Immature natural killer cell (primary cell): ENCODE data around the gene ABHD16B. TPM values are rescaled to one million over a fixed set of nuclear protein-coding genes. Genes with fewer than 3 reads are reported as not detected.

Experiments
- DNase-seq, 3 donors: peaks; one replicate each; pipeline ENCODE4 v3.0.0; 2022; ENCODE audit warnings: mixed read lengths in 1 of 3
- H3K27ac Mint-ChIP-seq, 6 donors: one replicate each; pipeline ENCODE4 v1.8.0; 2020; ENCODE audit warnings: mixed read lengths in 6 of 6, mild to moderate bottlenecking in 5 of 6, inconsistent platforms in 4 of 6, moderate library complexity in 3 of 6
- H3K27me3 Mint-ChIP-seq, 3 donors: one replicate each; pipeline ENCODE4 v1.8.0; 2020 to 2021; ENCODE audit warnings: low read depth in 3 of 3, mild to moderate bottlenecking in 3 of 3, mixed read lengths in 3 of 3, moderate library complexity in 3 of 3, inconsistent platforms in 1 of 3
- H3K36me3 Mint-ChIP-seq, 3 donors: one replicate each; pipeline ENCODE4 v1.8.0; 2020; ENCODE audit warnings: mixed read lengths in 3 of 3, inconsistent platforms in 2 of 3, mild to moderate bottlenecking in 2 of 3
- H3K4me1 Mint-ChIP-seq, 2 donors: one replicate each; pipeline ENCODE4 v1.8.0; 2020; ENCODE audit warnings: inconsistent platforms in 2 of 2, mild to moderate bottlenecking in 2 of 2, mixed read lengths in 2 of 2, moderate library complexity in 1 of 2
- H3K4me3 Mint-ChIP-seq, 5 donors: one replicate each; pipeline ENCODE4 v1.8.0; 2020; ENCODE audit warnings: mild to moderate bottlenecking in 5 of 5, mixed read lengths in 5 of 5, inconsistent platforms in 3 of 5, moderate library complexity in 3 of 5
- H3K9me3 Mint-ChIP-seq, 6 donors: one replicate each; pipeline ENCODE4 v1.8.0; 2020; ENCODE audit warnings: mild to moderate bottlenecking in 6 of 6, mixed read lengths in 6 of 6, inconsistent platforms in 4 of 6, moderate library complexity in 3 of 6
- polyA plus RNA-seq, 3 donors: library from polyadenylated mRNA; unstranded; fragments of 300-500 nt; fragmentation: Illumina TruSeq; gene quantifications; one replicate each; pipeline ENCODE4 v1.2.3, GENCODE V29; 2021

The ABHD16B gene
- polyA plus RNA-seq, 3 donors from 2014 or later = 0.34 TPM; not detected in 2

GRCh38 chr20:63893999-63894357 is 32.7 kb downstream of the ABHD16B start:
- H3K36me3 Mint-ChIP-seq = peaks cover 0 to 10% (median 4%) of the 10 kb centered on the region in 3 donors
- no peak for DNase-seq
- H3K4me1 Mint-ChIP-seq = peaks cover 39 to 42% of the 10 kb centered on the region in 2 donors
- H3K9me3 Mint-ChIP-seq = no peaks in the 10 kb centered on the region
- peaks cover 3 to 9% (median 8%) of the 10 kb centered on the region in 3 donors for H3K27me3 Mint-ChIP-seq
- H3K4me3 Mint-ChIP-seq = peak overlapping the region; percentile 73 to 92 (median 81)
- peak overlapping the region; percentile 33 to 92 (median 66) for H3K27ac Mint-ChIP-seq

DNA sequence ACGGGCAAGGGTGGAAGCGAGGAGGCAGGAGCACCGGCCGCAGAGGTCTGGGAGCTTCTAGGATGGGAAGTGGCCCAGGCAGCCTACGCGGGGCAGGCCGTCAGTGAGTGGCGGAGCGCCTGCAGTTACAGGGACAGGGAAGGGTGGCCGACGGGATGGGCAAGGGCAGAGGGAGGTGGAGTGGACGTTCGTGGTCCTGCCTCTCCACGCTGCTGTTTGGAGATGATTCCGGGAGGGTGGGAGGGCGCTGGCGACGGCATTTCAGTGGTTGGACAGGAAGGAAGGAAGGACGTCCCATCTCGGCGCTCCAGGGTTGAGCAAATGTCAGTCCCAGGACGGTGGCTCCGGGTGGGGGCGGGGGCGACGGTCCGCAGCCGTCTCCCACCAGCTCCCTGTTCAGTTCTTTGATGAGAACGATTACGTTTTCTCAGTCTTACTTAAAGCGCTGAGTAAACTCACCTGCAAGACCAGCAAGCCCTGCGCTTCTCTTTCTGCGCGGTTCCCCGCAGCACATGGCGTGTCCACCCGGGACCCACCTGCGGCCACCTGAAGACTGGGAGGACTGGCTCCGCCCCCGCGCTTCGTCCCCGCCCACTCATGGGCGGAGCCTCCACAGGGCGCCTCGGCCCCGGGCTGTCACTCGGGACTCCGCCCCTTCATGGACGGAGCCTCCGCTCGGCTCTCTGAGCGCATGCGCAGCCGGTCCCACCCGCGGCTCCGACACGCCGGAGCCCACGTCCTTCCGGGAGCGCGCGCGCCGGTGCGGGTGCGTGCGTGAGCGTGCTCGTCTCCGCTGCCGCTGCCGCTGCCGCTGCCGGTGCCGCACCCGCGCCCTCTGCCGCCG is 33.3 kb downstream of the ABHD16B start, which contains the start of gene DNAJC5:
Gene DNAJC5, plus strand, starts transcription at position 769 of the 844 bp plus-strand sequence. CDS start 33,220 bp downstream, outside the sequence.
- H3K4me3 Mint-ChIP-seq = peak within 1 kb of the TSS; percentile 90 to 95 (median 94)
- peaks cover 43 to 47% of the 10 kb centered on the region in 2 donors for H3K4me1 Mint-ChIP-seq
- DNase-seq = peak; percentile 97 to 99 (median 98)
- peaks cover 0 to 8% (median 4%) of the 10 kb centered on the region in 3 donors for H3K36me3 Mint-ChIP-seq
- peak within 1 kb of the TSS; percentile 93 to 99 (median 98) for H3K27ac Mint-ChIP-seq
- H3K9me3 Mint-ChIP-seq = no peaks in the 10 kb centered on the region
- peaks cover 3 to 9% (median 8%) of the 10 kb centered on the region in 3 donors for H3K27me3 Mint-ChIP-seq

- Mint-ChIP-seq H3K27me3 (peaks cover 3 to 9% (median 8%) of the 10 kb centered on the region in 3 donors), H3K4me3 (peak overlapping the region; percentile 90 to 95 (median 94))
- no peak for DNase-seq
Observed at GRCh38 chr20:63895202-63895951, 34.1 kb downstream of the ABHD16B start.

DNA sequence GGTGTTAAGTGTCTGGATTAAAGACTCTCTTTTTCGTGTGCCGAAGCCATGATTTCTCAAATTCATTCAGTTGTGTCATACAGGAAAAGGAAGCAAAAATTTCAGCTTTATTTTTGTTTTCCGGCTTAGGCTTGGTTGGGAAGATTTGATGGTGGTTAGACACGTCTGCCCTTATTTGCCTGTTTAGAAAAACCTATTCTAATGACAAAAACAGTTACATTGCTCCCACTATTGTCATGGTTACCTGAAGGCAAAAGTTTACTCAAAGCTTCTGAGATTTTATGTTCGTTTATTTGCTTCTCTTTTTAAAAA is 34.6 kb downstream of the ABHD16B start:
- H3K4me1 Mint-ChIP-seq = peaks cover 46 to 53% of the 10 kb centered on the region in 2 donors
- peak overlapping the region; percentile 90 to 95 (median 94) for H3K4me3 Mint-ChIP-seq
- DNase-seq = peak; percentile 35 to 50 (median 38)
- H3K27ac Mint-ChIP-seq = peak overlapping the region; percentile 93 to 99 (median 98)
- peaks cover 3 to 9% (median 8%) of the 10 kb centered on the region in 3 donors for H3K27me3 Mint-ChIP-seq
- H3K9me3 Mint-ChIP-seq = no peaks in the 10 kb centered on the region
- no peaks in the 10 kb centered on the region for H3K36me3 Mint-ChIP-seq

More at GRCh38 chr20:63895202-63895951, 34.1 kb downstream of the ABHD16B start:
- H3K36me3 Mint-ChIP-seq = no peaks in the 10 kb centered on the region
- no peaks in the 10 kb centered on the region for H3K9me3 Mint-ChIP-seq
- H3K27ac Mint-ChIP-seq = peak overlapping the region; percentile 93 to 99 (median 98)
- H3K4me1 Mint-ChIP-seq = peaks cover 43 to 47% of the 10 kb centered on the region in 2 donors

DNA sequence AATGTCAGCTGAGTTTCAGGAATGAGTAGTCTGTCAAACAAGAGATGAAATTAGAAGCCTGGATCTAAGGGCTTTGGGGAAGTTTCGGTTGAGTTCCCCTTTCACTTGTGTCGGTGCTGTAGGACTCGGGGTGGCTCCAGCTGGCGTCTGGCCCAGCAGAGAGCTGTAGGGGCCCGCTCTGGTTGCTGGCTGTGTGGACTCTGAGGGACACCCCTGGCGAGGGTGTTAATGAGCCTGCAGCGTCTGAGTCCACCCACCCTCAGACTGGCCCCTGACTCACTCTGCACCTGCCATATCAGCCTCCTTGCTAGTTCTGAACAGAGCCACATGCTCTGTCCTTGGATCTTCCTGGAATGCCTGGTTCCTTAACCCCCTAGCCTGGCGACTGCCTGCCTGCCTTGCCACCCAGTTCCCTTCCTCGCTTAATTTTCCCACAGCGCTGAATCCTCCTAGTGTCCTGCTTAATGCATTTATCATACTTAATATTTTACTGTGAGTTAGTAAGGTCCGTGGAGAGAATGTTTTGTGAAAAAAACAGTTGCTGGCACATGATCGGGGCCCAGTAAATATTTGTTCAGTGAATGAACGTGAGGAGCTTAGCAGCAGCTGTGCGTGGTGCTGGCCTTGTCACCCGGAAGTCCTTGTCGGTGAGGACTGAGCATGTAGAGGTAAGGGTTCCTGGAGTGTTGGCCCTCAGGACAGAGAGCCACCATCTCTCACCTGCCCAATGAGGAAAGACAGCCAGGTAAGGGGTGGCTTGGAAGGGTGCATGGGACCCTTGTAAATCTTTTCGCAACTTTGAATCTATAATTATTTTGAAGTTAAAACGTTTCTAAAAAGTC is 35.2 kb downstream of the ABHD16B start:
- no peaks in the 10 kb centered on the region for H3K36me3 Mint-ChIP-seq
- peak; percentile 16 to 43 (median 29) for DNase-seq
- peak overlapping the region; percentile 90 to 95 (median 94) for H3K4me3 Mint-ChIP-seq
- peak overlapping the region; percentile 93 to 99 (median 98) for H3K27ac Mint-ChIP-seq
- H3K9me3 Mint-ChIP-seq = no peaks in the 10 kb centered on the region
- peaks cover 3 to 9% (median 8%) of the 10 kb centered on the region in 3 donors for H3K27me3 Mint-ChIP-seq
- H3K4me1 Mint-ChIP-seq = peaks cover 52 to 58% of the 10 kb centered on the region in 2 donors

GRCh38 chr20:63897978-63898561 is 36.8 kb downstream of the ABHD16B start:
- Mint-ChIP-seq H3K9me3 (no peaks in the 10 kb centered on the region), H3K36me3 (peaks cover 0 to 3% (median 0%) of the 10 kb centered on the region in 3 donors), H3K4me3 (peak overlapping the region in 4 of 5 donors; percentile 29 to 63 (median 44)), H3K4me1 (peaks cover 61 to 69% of the 10 kb centered on the region in 2 donors), H3K27ac (peak overlapping the region; percentile 55 to 98 (median 74)), H3K27me3 (peaks cover 9 to 13% (median 10%) of the 10 kb centered on the region in 3 donors)
- DNase-seq = no peak

DNA sequence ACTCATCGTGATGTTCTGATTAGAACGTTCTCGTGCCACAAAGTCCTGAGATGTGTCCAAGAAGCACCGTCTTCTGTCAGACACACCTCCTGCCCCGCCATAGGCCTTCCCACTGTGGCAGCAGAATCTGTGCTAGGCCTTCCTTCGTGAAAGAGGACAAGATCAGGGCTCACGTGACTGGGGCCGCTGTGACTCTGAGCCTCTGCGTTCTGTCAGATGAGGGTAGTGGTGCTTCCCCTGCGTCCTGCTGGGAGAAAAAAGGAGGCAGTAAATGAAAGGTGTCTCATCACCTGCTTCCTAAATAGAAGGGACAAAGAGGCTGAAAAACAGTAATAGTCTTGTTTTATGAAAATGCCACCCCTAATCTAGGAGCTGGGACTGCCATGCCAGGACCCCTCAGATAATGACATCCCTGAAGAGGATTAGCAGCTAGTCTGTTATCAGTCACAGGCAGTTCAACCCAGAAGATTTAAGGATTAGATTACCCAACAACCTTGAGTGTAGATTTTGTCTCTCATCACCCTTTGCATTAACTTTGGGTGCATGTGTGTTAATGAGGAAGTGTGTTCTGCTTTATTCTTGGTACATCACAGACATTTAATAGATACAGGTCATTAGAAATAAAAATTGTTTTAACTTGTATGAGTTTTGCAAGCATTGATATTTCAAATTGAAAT is 37.7 kb downstream of the ABHD16B start:
- no peak for DNase-seq
- Mint-ChIP-seq H3K4me1 (peaks cover 69 to 74% of the 10 kb centered on the region in 2 donors), H3K9me3 (no peaks in the 10 kb centered on the region), H3K27ac (peak overlapping the region in 5 of 6 donors; percentile 3 to 70 (median 51)), H3K27me3 (peaks cover 9 to 13% (median 10%) of the 10 kb centered on the region in 3 donors), H3K4me3 (no peak overlapping the region), H3K36me3 (peaks cover 0 to 3% (median 0%) of the 10 kb centered on the region in 3 donors)

- Mint-ChIP-seq H3K36me3 (peaks cover 0 to 3% (median 0%) of the 10 kb centered on the region in 3 donors), H3K4me3 (no peak overlapping the region), H3K27ac (peak overlapping the region in 3 of 6 donors; percentile 24 to 70 (median 59)), H3K9me3 (no peaks in the 10 kb centered on the region), H3K4me1 (peaks cover 75 to 81% of the 10 kb centered on the region in 2 donors), H3K27me3 (peaks cover 9 to 13% (median 13%) of the 10 kb centered on the region in 3 donors)
- no peak for DNase-seq
Observed at GRCh38 chr20:63900413-63900812, 39.1 kb downstream of the ABHD16B start.

DNA sequence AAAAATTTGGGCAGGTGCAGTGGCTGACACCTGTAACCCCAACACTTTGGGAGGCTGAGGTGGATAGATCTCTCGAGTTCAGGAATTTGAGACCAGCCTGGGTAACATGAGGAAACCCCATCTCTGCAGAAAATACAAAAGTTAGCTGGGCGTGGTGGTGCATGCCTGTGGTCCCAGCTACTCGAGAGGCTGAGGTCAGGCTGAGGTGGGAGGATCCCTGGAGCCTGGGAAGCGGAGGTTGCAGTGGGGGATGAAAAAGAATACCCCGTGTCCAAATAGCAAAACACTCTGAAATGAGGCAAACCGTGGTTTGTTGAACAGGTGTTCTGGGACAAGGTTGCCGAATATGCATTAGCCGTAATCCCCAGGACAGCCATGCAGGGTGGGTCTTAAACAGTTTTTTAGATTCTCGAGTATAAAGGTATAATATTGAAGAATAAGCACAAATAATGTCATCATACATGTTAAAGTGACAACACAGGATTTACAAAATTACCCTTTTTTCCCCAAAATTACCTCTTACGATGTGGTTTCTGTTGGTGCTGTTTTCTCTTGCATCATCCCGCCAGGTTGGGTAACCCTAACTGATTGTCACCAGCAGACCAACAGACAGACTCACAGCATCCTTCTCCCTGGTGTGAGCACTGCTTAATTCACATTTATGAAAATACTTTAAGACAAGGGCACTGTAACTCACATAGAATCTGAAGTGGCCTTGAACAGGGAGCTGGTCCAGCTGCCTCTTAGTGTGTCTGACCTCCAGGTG is 42.7 kb downstream of the ABHD16B start:
- no peaks in the 10 kb centered on the region for H3K9me3 Mint-ChIP-seq
- peak overlapping the region; percentile 48 to 91 (median 87) for H3K27ac Mint-ChIP-seq
- peaks cover 5 to 7% (median 6%) of the 10 kb centered on the region in 3 donors for H3K27me3 Mint-ChIP-seq
- peaks cover 0 to 3% (median 0%) of the 10 kb centered on the region in 3 donors for H3K36me3 Mint-ChIP-seq
- peak overlapping the region; percentile 22 to 59 (median 53) for H3K4me3 Mint-ChIP-seq
- H3K4me1 Mint-ChIP-seq = peaks cover 53 to 63% of the 10 kb centered on the region in 2 donors
- no peak for DNase-seq

GRCh38 chr20:63908008-63908682 is 46.8 kb downstream of the ABHD16B start:
- H3K4me3 Mint-ChIP-seq = no peak overlapping the region
- H3K36me3 Mint-ChIP-seq = no peaks in the 10 kb centered on the region
- peaks cover 57 to 59% of the 10 kb centered on the region in 2 donors for H3K4me1 Mint-ChIP-seq
- no peaks in the 10 kb centered on the region for H3K9me3 Mint-ChIP-seq
- peaks cover 0 to 3% (median 2%) of the 10 kb centered on the region in 3 donors for H3K27me3 Mint-ChIP-seq
- no peak for DNase-seq
- H3K27ac Mint-ChIP-seq = peak overlapping the region in 5 of 6 donors; percentile 34 to 79 (median 67)

DNA sequence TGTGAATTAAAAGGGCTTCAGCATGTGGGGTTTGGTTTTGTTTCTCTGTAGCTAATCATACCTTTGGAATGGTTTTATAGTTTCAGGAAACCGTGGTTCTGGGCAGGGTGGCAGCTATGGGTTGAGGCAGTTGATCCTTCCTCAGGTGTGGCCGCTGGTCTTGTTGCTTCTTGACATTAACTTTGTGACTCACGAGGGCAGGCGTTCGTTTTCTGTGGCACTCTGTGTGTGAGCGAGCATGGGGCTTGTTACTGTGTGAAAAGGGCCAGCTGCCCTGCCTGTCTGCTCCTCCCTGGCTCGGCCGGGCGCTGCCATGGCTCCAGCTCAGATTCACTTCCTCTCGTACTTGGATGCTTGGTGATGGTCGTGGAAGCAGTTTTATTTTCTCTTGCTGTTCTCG is 49.9 kb downstream of the ABHD16B start:
- H3K9me3 Mint-ChIP-seq = peaks cover 0 to 2% (median under 1%) of the 10 kb centered on the region in 6 donors
- H3K4me1 Mint-ChIP-seq = peaks cover 41 to 45% of the 10 kb centered on the region in 2 donors
- H3K4me3 Mint-ChIP-seq = peak overlapping the region in 2 of 5 donors; percentile 14 to 16
- peaks cover 1 to 7% (median 7%) of the 10 kb centered on the region in 3 donors for H3K36me3 Mint-ChIP-seq
- H3K27me3 Mint-ChIP-seq = peaks cover 0 to 3% (median 3%) of the 10 kb centered on the region in 3 donors
- H3K27ac Mint-ChIP-seq = peak overlapping the region; percentile 45 to 78 (median 67)
- no peak for DNase-seq
